ENCODE data around the gene SHMT2.

SHMT2 gene

DNA sequence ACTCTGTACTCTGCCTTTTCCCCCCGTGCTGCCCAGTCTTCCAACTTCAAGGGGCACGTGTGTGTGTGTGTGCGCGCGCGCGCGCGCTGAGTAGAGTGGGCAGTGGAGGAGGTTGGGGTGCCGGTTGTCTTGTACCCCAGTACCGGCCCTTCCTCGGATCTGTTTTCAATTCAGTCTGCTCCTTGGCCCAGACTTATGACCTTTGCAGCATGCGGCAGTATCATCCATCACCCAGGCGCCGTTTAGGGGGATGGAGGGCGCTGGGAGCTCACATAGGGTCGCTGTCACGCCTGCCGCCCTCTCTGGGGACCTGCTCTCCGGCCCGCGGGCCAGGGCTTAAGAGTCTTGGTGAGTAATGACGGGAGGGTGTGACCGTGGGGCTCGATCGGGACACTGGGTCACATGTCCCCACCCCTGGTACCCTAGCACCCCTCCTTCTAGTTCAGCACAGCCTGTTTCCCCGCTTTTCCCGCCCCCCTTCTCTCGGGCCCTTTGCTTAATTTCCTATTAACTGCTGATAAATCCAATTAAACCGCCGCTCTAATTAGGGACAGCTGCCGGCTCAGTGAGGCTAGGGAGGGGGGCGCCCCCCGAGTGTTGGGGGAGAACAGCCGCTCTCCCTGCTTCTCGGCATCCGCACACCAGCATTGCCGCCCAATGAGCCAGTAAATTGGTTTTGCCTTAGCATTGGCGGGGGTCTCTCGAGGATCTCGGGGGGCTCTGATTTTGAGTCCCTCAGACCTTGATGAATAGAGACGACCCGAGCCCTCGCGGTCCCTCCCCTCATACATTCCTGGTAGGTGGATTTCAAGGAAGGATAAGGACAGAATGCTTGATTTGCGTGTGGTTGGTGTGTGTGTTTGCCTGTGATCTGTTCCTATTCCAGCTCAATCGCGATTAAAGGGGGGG is 12.1 kb downstream of the SHMT2 start:
- TF ChIP-seq TAF1 (IDR thresholded peaks at IDR 0.05; ENCODE audit: low read depth, low read length) (no peak), PAX5 (IDR thresholded peaks at IDR 0.05; ENCODE audit: insufficient read depth, low read length, severe bottlenecking) (no peak), POU2F2 (IDR thresholded peaks at IDR 0.05; ENCODE audit: low read depth, low read length) (no peak), SPI1 (IDR thresholded peaks at IDR 0.05; ENCODE audit: low read depth, low read length) (no peak), POLR2AphosphoS5 (IDR thresholded peaks at IDR 0.05; ENCODE audit: low read depth, low read length) (no peak), POLR2A (IDR thresholded peaks at IDR 0.05; ENCODE audit: low read depth, low read length) (no peak)
- DNase-seq (ENCODE audit: insufficient read length, low spot score) (no peak), FAIRE-seq (no peak)

DNA sequence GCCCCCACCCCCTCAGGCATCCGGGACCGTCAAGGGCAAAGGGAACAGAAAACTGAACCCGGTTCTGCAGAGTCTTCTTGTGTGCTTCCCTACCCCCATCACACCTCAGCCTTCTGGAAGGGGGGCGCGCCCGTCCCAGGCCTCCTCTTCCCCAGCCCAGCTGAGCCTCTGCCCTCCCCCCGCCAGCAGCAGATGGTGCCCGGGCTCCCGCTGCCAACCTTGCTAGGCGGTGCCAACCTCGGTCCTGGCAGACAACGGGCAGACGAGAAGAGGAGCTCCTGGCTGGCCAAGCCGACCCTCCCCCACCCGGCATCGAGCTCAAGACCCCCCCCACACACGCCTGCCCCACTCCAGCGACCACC is 12.8 kb downstream of the SHMT2 start:
- DNase-seq (ENCODE audit: insufficient read length, low spot score) = no peak
- TF ChIP-seq PAX5 (IDR thresholded peaks at IDR 0.05; ENCODE audit: insufficient read depth, low read length, severe bottlenecking) (no peak), POU2F2 (IDR thresholded peaks at IDR 0.05; ENCODE audit: low read depth, low read length) (no peak), POLR2A (IDR thresholded peaks at IDR 0.05; ENCODE audit: low read depth, low read length) (no peak), TAF1 (IDR thresholded peaks at IDR 0.05; ENCODE audit: low read depth, low read length) (no peak), SPI1 (IDR thresholded peaks at IDR 0.05; ENCODE audit: low read depth, low read length) (no peak), POLR2AphosphoS5 (IDR thresholded peaks at IDR 0.05; ENCODE audit: low read depth, low read length) (no peak)
- no peak for FAIRE-seq

DNA sequence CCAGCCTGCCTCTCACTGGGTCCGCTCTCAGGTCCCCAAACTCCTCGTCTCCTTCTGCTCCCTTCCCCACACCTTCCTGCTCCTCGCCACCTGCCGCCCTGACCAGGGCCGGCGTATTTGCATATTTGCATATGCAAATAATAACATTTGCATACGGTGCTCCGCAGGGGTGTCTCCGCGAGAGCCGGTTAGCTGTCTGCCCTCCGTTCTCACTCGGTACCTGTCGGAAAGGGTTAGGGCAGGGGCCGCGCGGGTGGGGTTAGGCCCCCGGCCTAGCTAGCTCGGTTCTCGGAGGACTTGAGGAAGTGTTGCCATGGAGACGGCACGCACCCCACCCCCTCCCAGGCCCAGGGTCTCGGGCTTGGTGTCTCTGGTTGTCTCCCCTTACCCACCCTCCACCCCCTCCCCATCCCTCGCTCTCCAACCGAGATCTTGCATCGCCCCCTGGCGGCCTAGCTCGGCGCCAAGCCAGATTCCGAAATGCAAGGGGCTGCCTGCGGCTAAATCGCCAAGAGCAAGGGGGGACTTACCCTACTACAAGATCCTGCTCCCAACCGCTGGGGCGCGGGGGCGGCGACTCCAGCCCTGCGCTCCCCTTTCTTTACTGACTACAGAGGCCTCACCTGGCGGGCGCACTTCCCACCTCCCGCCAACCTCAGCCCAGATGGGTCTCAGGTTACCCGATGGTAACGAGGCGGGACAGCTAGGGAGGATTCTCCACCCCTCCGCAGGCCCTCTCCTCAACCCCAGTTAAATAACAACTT is 13.4 kb downstream of the SHMT2 start:
- DNase-seq (ENCODE audit: insufficient read length, low spot score) (peak; percentile 71), FAIRE-seq (peak; percentile 76)
- TF ChIP-seq POLR2AphosphoS5 (IDR thresholded peaks at IDR 0.05; ENCODE audit: low read depth, low read length) (no peak), POU2F2 (IDR thresholded peaks at IDR 0.05; ENCODE audit: low read depth, low read length) (peak; percentile 100), SPI1 (IDR thresholded peaks at IDR 0.05; ENCODE audit: low read depth, low read length) (no peak)

DNA sequence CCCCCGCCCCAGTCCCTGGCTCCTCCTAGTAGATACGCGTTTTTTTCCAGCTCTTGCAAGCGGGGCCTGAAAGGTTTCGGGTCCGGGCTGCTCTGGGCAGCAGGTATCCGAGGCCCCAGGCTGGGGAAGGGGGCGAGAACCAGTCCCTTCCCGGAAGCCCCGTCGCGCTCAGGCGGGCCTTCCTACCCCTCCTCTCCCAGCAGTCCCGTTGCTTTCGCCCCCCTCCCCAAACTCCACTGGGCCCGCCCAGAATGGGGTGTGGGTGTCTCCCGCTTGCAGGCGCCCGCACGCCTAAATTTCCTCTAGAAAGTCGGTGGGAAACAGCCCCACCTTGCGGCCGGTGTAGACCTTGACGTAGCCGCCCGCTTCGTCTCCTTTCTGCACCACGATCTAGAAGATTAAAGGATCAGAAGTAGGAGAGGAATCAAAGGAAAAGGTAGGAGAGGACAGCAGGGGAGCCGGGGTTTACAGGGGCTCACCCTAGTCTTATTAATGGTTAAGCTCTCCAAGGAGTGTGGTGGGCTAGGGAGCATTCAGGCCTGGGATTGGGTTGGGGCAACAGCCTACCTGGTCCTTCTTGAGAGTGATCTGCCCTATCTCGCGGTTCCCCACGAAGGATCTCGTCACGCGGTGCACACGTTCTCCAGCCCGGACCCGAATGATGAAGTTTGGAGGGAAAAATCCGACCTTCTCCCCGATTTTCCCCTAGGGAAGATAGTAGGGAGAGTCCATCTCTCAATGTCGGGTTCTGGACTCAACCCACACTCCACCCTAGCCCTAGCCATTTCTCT is 14.2 kb downstream of the SHMT2 start:
- FAIRE-seq (peak; percentile 78), DNase-seq (ENCODE audit: insufficient read length, low spot score) (no peak)
- TF ChIP-seq SPI1 (IDR thresholded peaks at IDR 0.05; ENCODE audit: low read depth, low read length) = no peak
- TF ChIP-seq POLR2AphosphoS5 (IDR thresholded peaks at IDR 0.05; ENCODE audit: low read depth, low read length) = no peak
- TF ChIP-seq POU2F2 (IDR thresholded peaks at IDR 0.05; ENCODE audit: low read depth, low read length) = no peak
- no peak for TF ChIP-seq PAX5 (IDR thresholded peaks at IDR 0.05; ENCODE audit: insufficient read depth, low read length, severe bottlenecking)
- TF ChIP-seq POLR2A (IDR thresholded peaks at IDR 0.05; ENCODE audit: low read depth, low read length) = no peak
- no peak for TF ChIP-seq TAF1 (IDR thresholded peaks at IDR 0.05; ENCODE audit: low read depth, low read length)

DNA sequence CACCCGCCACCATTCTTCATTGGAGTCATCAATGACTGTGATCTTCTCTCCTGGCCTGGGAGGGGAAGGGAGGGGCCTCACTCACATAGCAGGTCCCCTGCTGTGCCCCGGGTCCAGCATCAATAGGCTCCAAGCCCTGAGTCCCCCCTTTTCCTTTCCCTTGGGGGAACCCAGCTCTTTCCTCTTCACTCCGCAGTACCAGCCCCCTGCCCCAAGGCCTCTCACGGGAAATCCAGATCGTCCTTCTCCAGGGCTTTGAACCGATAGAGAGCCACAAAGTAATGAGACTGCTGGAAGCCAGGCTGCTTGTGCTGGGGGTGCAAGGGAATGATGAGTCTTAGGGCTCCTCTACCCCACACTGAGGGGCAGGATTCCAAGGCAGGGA is 14.8 kb downstream of the SHMT2 start:
- DNase-seq (ENCODE audit: insufficient read length, low spot score) (no peak), FAIRE-seq (no peak)
- TF ChIP-seq POU2F2 (IDR thresholded peaks at IDR 0.05; ENCODE audit: low read depth, low read length) (no peak), POLR2A (IDR thresholded peaks at IDR 0.05; ENCODE audit: low read depth, low read length) (no peak), PAX5 (IDR thresholded peaks at IDR 0.05; ENCODE audit: insufficient read depth, low read length, severe bottlenecking) (no peak), SPI1 (IDR thresholded peaks at IDR 0.05; ENCODE audit: low read depth, low read length) (no peak), TAF1 (IDR thresholded peaks at IDR 0.05; ENCODE audit: low read depth, low read length) (no peak), POLR2AphosphoS5 (IDR thresholded peaks at IDR 0.05; ENCODE audit: low read depth, low read length) (no peak)

DNA sequence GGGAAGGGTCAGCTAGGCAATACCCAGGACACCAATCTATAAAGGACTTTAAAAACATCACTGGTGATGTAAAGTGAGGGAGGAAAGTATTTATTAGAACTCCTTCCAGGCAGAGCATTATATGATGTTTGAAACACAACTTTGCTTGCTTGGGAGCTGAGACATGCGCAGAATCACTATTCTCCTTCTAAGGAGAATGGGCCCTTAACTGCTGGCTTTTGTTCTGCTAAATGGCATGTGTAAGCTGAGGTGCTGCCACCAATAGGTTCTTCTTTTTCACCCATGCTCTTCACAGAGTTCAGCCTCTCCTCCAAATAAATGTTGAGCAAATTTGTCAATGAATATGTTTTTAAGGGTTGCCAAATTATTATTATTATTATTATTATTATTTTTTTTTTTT is 17.5 kb downstream of the SHMT2 start:
- FAIRE-seq = no peak
- TF ChIP-seq POU2F2 (IDR thresholded peaks at IDR 0.05; ENCODE audit: low read depth, low read length) (no peak), PAX5 (IDR thresholded peaks at IDR 0.05; ENCODE audit: insufficient read depth, low read length, severe bottlenecking) (no peak), TAF1 (IDR thresholded peaks at IDR 0.05; ENCODE audit: low read depth, low read length) (no peak), POLR2A (IDR thresholded peaks at IDR 0.05; ENCODE audit: low read depth, low read length) (no peak), SPI1 (IDR thresholded peaks at IDR 0.05; ENCODE audit: low read depth, low read length) (no peak), POLR2AphosphoS5 (IDR thresholded peaks at IDR 0.05; ENCODE audit: low read depth, low read length) (no peak)
- no peak for DNase-seq (ENCODE audit: insufficient read length, low spot score)

DNA sequence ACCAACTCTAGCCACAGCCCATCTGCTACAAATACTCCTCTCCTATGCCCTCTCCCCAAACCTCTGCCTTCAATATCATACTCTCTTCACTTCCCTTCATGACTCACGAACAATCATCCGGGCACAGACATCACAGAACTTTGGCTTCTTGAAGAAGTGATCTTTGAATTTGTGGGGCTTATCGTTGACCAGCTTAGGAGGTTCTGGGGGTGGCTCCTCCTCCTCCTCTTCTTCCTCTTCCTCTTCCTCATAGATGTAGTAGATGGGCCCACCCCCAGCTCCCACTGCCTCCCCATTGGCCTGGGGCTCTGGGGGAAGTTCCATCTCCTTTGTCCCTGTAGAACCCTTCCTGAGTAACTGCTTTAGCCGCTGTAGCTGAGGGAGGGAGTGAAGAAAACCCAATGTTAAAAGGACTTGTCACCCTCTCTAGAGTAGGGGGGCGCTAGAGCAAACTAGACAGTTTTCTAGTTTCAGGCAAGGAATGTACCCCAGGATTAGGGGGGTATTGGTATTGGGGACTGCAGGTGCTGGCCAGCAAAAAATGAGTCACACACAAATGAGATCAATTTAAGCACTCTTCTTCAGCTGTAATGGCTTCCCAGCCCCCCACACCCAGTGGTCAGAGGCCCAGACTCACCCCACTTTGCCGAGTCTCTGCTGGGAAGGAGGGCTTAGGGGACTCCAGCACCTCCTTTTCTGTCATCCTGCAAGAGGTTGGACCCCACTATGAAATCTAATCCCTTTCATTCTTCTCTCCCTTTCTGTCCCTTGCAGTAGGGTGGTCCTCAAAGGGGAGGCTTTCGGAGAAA is 19.6 kb downstream of the SHMT2 start:
- no peak for TF ChIP-seq PAX5 (IDR thresholded peaks at IDR 0.05; ENCODE audit: insufficient read depth, low read length, severe bottlenecking)
- TF ChIP-seq TAF1 (IDR thresholded peaks at IDR 0.05; ENCODE audit: low read depth, low read length) = no peak
- TF ChIP-seq POLR2AphosphoS5 (IDR thresholded peaks at IDR 0.05; ENCODE audit: low read depth, low read length) = no peak
- no peak for TF ChIP-seq SPI1 (IDR thresholded peaks at IDR 0.05; ENCODE audit: low read depth, low read length)
- no peak for TF ChIP-seq POLR2A (IDR thresholded peaks at IDR 0.05; ENCODE audit: low read depth, low read length)
- no peak for TF ChIP-seq POU2F2 (IDR thresholded peaks at IDR 0.05; ENCODE audit: low read depth, low read length)
- FAIRE-seq = no peak
- no peak for DNase-seq (ENCODE audit: insufficient read length, low spot score)

DNA sequence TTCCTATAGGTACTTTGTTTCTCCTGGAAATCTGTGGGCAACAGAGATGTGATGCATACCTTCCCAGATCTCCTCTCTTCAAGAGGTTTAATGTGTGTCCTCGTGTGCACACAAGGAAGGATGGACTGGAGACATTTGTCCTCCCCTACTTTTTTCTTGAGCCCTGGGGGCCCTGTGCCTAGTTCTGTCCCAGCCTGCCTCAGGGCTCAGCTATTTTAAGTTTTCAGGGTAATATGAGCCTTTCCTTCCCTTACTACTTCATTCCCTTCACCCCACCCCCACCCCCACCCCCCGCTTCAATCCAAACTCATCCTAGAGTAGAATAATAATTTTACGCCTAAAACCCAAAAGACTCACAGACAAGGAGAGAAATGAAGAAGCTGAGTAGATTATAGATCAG is 21.0 kb downstream of the SHMT2 start:
- no peak for FAIRE-seq
- no peak for DNase-seq (ENCODE audit: insufficient read length, low spot score)
- TF ChIP-seq POU2F2 (IDR thresholded peaks at IDR 0.05; ENCODE audit: low read depth, low read length) (no peak), POLR2A (IDR thresholded peaks at IDR 0.05; ENCODE audit: low read depth, low read length) (no peak)

All from GM12891 (cell line).